CD4-positive, alpha-beta T cell treated with Interleukin-17A for 4 hours (primary cell): ENCODE results near the gene MAP4.
"Not testable (repeated sequence)": the region's sequence is repeated elsewhere in the genome, so short reads cannot be mapped to it uniquely, and the experiment has no call there.

Experiments
- DNase-seq: peaks from one replicate; pipeline ENCODE4 v3.0.0-alpha.2; 2020; ENCODE audit warnings: mixed read lengths

Gene MAP4

GRCh38 chr3:47895241-47895640, 121.0 kb downstream of the MAP4 start:
- no peak for DNase-seq

- DNase-seq = no peak
Measured at GRCh38 chr3:47892286-47893040, 123.8 kb downstream of the MAP4 start.

DNA sequence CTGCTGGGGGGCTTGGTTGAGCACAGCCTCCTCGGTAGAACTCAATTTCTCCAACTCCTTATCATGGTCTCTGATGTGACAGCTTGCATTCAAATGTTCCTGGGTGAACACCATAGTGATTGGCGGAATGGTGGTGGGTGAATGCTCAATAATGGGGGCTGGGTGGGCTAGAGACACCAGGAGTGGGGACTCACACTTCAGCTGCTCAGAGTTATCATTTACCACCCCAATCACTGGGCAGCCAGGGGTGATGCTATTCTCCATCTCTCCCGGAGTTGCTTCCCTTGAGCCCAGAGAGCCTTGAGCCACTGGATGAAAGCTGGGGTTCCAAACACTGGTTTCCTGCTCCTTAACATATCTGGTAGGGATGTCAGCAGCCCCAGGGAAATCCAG, 124.6 kb downstream of the MAP4 start:
- no peak for DNase-seq

DNA sequence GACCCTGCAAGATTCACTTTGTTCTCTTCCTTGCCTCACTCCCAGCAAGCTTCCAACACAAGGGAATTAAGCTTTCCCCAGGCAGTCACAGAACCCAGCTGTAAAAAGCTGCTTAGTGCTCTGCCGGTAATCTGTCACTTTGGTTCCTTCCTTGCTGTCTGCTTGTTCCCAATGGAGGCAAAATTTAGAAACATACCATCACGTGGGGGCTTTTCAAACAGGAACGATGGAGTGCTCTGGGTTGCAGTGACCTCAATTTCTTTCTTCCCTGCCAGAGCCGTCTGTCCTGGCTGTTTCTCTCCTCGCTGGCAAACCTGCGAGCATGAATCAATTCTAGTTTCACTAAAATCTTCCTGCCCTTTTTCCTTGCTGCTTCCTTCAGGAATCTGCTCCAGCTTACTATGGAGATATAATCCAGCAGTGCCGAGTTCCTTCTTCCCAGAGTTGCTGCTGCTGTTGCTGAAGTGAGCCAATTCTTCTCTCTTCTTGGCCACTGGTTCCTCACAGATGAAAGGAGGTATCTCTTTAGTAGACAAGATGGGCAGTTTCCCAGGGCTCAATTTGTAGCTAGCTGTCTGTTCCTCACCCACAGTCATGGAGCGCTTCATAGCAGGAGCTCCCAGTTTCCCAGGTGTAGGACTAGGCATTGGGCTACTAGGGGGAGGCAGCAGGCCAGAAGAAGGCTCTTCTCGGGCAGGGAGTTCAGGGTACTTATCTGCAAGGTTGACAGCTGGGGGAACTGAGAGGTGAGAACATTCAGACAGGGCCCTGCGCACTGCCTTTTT, 125.2 kb downstream of the MAP4 start:
- DNase-seq = no peak

DNA sequence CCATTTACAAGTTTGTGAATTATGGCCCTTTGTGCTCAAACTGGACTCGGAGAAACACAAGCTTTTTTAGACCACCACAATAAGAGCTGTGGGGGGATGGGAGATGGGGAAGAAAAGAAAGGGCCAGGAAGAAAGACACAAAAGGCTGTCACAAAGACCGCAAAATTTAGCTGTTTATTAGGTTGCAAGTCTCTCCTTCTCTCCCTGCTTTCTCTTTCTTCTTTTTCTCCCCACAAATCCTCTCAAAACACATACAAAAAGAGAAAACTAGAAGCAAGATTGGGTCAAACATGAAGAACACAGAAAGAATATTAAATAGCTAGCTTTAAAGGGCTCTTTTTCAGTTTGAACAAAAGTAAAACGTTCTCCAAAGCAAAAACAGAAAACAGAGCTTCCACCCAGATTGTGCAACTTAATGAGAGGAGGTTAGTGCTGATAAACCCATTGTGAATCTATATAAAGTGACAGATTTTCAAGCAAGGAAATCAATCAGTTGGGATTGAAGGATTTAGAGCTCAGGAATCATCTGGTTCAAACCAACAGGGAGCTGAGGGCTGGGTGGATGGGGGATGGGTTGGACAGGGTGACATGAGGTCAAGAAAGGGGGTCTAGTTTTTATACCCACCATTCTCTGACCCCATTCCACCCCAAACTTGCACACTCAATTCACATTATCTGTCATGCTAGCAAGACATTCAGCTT, 125.9 kb downstream of the MAP4 start:
- no peak for DNase-seq

DNA sequence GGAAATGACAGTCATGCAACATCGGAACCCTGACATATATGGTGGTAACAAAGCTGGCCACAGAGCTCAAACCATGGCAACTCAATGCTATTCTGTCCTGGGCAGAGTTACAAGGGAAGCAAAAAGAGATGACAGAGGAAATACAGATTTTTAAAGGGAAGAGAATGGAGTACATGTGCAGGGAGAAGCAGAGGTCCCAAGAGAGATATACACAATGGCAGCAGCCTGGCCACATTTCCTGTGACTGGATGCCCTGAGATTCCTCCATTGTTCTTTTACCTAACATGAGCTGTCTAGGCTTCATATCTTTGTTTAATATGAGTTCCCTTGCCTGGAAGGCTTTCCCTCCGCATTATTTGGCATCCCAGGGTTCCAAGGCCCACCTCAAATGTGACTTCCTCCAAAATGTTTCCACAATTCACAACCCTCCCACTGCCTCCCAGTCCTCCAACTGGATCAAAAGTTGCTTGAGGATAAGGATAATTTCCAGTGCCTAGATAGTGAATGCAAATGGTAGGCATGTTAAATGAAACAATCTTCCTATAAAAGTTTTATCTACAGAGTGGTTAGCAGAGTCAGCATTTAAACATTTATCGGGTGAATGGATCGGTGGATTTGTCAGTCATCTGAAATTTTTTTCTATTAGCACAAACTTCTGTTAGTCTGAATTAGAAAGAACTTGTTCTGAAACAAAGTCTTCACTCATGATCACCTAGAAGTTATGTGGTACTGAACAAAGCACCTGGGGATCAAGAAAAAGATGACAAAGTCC, 127.0 kb downstream of the MAP4 start:
- no peak for DNase-seq

DNA sequence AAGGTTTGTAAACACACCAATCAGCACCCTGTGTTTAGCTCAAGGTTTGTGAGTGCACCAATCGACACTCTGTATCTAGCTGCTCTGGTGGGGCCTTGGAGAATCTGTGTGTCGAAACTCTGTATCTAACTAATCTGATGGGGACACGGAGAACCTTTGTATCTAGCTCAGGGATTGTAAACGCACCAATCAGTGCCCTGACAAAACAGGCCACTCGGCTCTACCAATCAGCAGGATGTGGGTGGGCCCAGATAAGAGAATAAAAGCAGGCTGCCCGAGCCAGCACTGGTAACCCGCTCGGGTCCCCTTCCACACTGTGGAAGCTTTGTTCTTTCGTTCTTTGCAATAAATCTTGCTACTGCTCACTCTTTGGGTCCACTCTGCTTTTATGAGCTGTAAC, 128.2 kb downstream of the MAP4 start:
- DNase-seq = not testable (repeated sequence)

DNA sequence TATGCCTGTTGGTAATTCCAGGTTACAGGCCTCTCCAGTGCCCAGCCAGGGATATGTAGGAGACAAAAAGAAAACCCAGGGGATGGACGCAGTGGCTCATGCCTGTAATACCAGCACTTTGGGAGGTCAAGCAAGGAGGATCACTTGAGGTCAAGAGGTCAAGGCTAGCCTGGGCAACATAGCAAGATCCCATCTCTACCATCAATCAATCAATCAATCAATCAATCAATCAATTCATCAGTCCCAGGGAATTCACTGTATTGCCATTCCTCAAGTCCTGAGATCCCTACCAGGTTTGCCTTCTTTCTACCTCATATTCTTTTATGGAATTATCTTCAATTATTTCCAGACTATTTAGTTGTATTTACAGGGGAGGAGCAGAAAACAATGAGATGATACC, 131.0 kb downstream of the MAP4 start:
- no peak for DNase-seq

- no peak for DNase-seq
Measured at GRCh38 chr3:47884603-47885002, 131.6 kb downstream of the MAP4 start.

DNA sequence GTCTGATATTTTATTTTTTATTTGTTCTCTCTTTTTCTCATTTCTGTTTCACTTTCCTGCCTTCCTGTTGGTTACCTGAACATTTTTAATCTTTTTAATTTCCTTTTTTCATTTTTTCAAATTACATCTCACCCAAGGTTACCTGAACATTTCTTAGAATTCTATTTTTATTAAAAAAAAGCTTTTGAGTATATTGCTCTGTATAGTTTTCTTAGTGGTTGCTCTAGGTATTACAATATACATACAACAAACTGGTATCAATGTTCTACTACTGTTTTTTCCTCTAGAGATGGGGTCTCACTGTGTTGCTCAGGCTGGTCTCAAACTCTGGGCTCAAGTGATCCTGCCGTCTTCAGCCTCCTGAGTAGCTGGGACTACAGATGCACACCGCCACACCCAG, 133.9 kb downstream of the MAP4 start:
- no peak for DNase-seq

GRCh38 chr3:47877719-47878118, 138.5 kb downstream of the MAP4 start:
- DNase-seq = no peak

DNA sequence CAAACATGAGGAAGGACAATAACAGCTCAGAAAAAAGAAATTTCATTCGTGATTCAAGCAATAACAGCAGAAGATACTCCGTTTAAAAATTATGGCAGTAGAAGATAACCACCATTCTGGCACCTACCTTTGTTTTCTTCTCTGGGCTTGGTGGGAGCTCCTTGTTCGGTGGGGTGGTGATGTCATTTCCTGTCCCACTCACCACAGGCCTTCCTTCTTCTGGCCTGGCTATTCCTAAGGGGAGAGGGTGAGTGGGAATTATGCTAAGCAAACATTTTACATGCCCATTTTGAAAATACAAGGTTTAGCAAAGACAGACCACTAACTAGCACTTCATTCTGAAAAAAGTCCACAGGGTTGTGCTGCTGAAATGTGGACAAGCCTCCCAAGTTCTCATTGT, 138.9 kb downstream of the MAP4 start:
- DNase-seq = no peak

GRCh38 chr3:47874913-47875312, 141.3 kb downstream of the MAP4 start:
- DNase-seq = no peak

GRCh38 chr3:47874438-47874837, 141.8 kb downstream of the MAP4 start:
- DNase-seq = no peak

GRCh38 chr3:47872916-47873315, 143.3 kb downstream of the MAP4 start:
- no peak for DNase-seq

DNA sequence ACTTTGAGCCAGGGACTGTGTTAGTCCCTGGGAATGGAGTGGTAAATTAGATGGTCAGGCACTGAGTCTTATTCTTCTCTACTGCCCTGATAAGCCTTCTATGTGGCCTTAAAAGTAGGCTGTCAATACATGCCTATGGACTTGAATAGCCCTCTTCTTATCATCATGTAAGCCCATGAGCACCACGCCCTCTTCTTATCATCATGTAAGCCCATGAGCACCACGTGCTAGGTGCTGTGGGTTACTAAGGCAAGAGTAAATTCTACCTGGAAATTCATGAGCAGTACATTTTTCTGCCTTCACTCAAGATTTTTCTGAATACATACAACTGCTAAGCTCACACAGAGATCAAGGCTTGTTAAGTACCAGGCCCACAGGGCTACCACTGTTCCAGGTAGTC, 144.8 kb downstream of the MAP4 start:
- DNase-seq = no peak

DNA sequence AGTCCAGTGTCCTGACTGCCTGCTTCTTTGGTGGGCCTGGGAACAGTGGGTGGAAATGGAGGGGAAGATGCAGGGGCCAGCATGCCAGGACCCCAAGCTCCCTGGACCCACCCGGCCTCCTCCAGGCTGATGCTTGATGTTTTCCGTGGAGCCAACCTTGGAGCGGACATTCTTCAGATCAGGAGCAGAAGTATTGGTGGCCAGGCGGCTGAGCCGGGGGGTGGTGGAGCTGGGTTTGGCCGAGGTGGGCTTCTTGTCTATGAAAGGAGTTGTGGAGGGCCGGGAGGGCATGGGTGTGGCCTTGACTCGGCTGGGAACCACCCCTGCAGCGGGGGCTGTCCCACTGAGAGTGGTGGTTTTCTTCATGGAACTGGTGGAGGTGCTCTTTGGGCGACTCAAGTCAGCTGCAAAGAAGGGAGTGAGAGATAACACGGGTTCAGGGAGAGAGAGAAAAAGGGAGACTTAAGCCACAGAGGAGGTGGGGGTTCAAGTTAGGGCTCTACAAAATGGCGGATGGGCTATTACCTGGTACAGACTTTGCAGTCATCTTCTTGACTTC, 145.4 kb downstream of the MAP4 start:
- no peak for DNase-seq

- no peak for DNase-seq
Measured at GRCh38 chr3:47870156-47870555, 146.1 kb downstream of the MAP4 start.

GRCh38 chr3:47868306-47868705, 147.9 kb downstream of the MAP4 start:
- no peak for DNase-seq

DNA sequence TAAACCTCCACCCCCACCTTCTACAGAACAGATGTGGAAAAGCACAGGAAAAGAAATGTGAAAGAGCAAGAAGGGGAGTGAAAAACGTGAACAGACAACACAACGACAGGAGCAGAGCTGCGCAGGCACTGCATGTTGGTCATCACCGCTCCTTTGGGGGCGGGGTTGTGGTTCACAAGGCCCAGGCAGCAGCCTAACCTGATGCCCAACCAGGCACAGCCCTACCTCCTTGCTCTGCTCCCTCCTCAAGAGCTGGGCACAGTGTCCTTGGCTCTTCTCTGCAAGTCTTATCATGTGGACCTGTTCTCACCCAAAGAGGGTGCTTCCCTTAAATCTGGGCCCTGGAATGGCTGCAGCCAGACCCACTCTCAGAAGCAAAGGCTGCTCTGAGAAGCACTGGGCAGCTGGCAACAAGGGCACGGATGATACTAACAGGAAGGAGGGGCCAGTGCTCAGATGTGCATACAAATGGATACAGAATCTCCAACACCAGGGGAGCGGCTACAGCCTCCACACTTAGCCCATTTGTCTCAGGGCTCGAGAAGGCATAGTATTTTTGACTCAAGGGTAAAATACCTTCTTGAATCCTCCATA, 148.7 kb downstream of the MAP4 start:
- no peak for DNase-seq

DNA sequence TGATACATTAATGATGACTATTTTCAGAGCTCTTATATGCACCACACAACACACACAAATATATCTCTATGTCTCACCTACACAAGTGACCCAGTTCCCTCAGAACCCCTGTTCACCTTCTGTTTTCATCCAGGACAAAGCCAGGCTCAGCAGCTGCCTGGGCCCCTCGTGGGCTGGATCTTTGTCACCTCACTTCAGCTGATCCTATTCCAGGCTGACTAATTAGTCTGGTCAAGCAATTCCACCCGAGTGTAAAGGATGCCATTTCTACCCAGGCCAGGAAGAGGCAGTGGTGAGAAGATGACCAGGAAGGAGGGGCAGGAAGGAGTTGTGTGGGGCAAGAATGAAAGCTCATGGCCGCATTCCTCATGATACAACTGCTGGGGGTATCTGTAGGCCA, 151.0 kb downstream of the MAP4 start:
- DNase-seq = no peak

DNA sequence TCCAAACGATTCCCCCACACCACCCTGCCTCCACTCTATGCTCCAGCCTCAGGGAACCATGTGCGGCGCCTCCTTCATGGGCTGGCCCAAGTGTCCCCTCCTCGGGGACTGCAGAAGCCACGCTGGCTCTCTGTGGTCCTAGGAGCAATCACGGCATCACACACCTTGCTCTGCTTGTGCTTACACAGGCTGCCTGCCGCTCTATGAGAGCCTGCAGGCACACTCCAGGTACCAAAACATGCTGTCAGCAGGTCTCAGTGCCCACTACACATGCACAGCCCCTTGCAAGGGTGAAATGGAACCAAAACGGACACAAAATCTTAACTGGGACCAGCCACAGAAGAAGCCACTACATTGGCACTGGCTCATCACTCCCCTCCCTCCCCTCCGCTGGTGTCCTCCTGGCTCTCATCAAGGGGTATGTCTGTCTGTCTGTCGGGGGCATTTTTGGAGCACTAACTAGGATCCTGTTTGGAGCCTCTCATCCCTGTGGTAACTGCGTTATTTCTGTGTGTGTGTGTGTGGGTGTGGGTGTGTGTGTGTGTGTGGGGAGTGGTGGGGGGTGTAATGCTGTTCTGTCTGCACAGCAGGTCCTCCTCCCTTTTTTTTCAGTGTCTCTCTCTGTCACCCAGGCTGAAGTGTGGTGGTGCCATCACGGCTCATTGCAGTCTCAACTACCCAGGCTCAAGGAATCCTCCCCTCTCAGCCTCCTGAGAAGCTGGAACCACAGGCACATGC, 152.7 kb downstream of the MAP4 start:
- no peak for DNase-seq
